Measurements from ENCODE around the gene LONRF2. TPM values are rescaled to one million over a fixed set of nuclear protein-coding genes. Genes with fewer than 3 reads are reported as not detected.

Gene LONRF2
- total RNA-seq, 1 experiment from 2014 or later: not detected

- Histone ChIP-seq H3K36me3 (ENCODE audit: control insufficient read depth, insufficient read depth, low read length) (no peaks in the 10 kb centered on the region), H3K9me3 (peaks cover 4% of the 10 kb centered on the region), H3K4me1 (no peaks in the 10 kb centered on the region), H3K4me3 (ENCODE audit: low read depth, low read length) (no peak overlapping the region), H3K27me3 (replicated peaks; ENCODE audit: control insufficient read depth, insufficient read depth, low read length) (no peaks in the 10 kb centered on the region)
- no peak overlapping the region for H3K27ac Mint-ChIP-seq (ENCODE audit: unreplicated experiment)
- intact Hi-C loops (cut with micrococcal nuclease; ENCODE audit: unreplicated experiment): no loop called here
- ChIA-PET POLR2A (no interaction called here), CTCF (no interaction called here)
- DNase-seq: no peak
- TF ChIP-seq, protein P1, sequence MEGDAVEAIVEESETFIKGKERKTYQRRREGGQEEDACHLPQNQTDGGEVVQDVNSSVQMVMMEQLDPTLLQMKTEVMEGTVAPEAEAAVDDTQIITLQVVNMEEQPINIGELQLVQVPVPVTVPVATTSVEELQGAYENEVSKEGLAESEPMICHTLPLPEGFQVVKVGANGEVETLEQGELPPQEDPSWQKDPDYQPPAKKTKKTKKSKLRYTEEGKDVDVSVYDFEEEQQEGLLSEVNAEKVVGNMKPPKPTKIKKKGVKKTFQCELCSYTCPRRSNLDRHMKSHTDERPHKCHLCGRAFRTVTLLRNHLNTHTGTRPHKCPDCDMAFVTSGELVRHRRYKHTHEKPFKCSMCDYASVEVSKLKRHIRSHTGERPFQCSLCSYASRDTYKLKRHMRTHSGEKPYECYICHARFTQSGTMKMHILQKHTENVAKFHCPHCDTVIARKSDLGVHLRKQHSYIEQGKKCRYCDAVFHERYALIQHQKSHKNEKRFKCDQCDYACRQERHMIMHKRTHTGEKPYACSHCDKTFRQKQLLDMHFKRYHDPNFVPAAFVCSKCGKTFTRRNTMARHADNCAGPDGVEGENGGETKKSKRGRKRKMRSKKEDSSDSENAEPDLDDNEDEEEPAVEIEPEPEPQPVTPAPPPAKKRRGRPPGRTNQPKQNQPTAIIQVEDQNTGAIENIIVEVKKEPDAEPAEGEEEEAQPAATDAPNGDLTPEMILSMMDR (IDR thresholded peaks at IDR 0.05; ENCODE audit: insufficient read depth in 1 of 2, low read depth in 1 of 2, low read length in 1 of 2, severe bottlenecking in 1 of 2, unreplicated experiment in 1 of 2): no peak
- peaks cover 3% of the 10 kb centered on the region for H3K27me3 Mint-ChIP-seq (ENCODE audit: insufficient read depth, unreplicated experiment)
- no peak overlapping the region for H3K4me3 Mint-ChIP-seq (ENCODE audit: unreplicated experiment)
- H3K4me1 Mint-ChIP-seq (ENCODE audit: low read depth, unreplicated experiment): no peaks in the 10 kb centered on the region
- H3K36me3 Mint-ChIP-seq (ENCODE audit: insufficient read depth, unreplicated experiment): no peaks in the 10 kb centered on the region
- peaks cover 31% of the 10 kb centered on the region for H3K9me3 Mint-ChIP-seq (ENCODE audit: unreplicated experiment)
- no TSS peak for BruUV-seq (replicated peaks)
These were observed 979 bp downstream of the LONRF2 start for GRCh38 chr2:100321179-100321865.

- H3K27me3 ChIP-seq (replicated peaks; ENCODE audit: control insufficient read depth, insufficient read depth, low read length): no peaks in the 10 kb centered on the region
- intact Hi-C loops (cut with micrococcal nuclease; ENCODE audit: unreplicated experiment): no loop called here
- no peaks in the 10 kb centered on the region for H3K4me1 ChIP-seq
- peaks cover 4% of the 10 kb centered on the region for H3K9me3 ChIP-seq
- H3K27ac Mint-ChIP-seq (ENCODE audit: unreplicated experiment): no peak overlapping the region
- H3K4me3 ChIP-seq (ENCODE audit: low read depth, low read length): no peak overlapping the region
- TF ChIP-seq, protein P1 (IDR thresholded peaks at IDR 0.05; ENCODE audit: insufficient read depth in 1 of 2, low read depth in 1 of 2, low read length in 1 of 2, severe bottlenecking in 1 of 2, unreplicated experiment in 1 of 2): no peak
- BruUV-seq (replicated peaks): no TSS peak
- no peak overlapping the region for H3K4me3 Mint-ChIP-seq (ENCODE audit: unreplicated experiment)
- peaks cover 33% of the 10 kb centered on the region for H3K9me3 Mint-ChIP-seq (ENCODE audit: unreplicated experiment)
- H3K4me1 Mint-ChIP-seq (ENCODE audit: low read depth, unreplicated experiment): no peaks in the 10 kb centered on the region
- no peaks in the 10 kb centered on the region for H3K36me3 Mint-ChIP-seq (ENCODE audit: insufficient read depth, unreplicated experiment)
- no peaks in the 10 kb centered on the region for H3K36me3 ChIP-seq (ENCODE audit: control insufficient read depth, insufficient read depth, low read length)
- no peak for DNase-seq
- CTCF ChIA-PET: no interaction called here
- peaks cover 3% of the 10 kb centered on the region for H3K27me3 Mint-ChIP-seq (ENCODE audit: insufficient read depth, unreplicated experiment)
- POLR2A ChIA-PET: no interaction called here
These were observed 1.6 kb downstream of the LONRF2 start for GRCh38 chr2:100320547-100321178.

DNA sequence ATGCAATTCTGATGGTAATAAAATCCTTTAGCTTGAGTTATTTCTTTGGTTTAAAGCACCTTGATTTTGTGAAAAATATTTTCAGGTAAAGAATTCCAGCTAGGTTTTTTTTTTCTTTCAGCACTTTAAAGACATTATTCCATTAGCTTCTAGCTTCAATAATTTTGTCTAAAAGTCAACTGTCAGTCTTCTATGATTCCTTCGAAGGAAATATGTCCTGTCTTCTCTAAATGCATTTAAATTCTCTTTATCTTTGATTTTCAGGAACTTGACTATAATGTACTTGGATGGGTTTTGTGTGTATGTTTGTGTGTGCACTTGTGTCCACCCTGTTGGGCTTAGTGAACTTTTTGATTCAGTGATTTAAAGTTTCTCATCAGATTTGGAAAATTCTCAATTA, 4.7 kb downstream of the LONRF2 start:
- H3K9me3 ChIP-seq: peaks cover 4% of the 10 kb centered on the region
- ChIA-PET POLR2A (no interaction called here), CTCF (no interaction called here)
- no peaks in the 10 kb centered on the region for H3K4me1 ChIP-seq
- H3K36me3 ChIP-seq (ENCODE audit: control insufficient read depth, insufficient read depth, low read length): no peaks in the 10 kb centered on the region
- TF ChIP-seq, protein P1 (IDR thresholded peaks at IDR 0.05; ENCODE audit: insufficient read depth in 1 of 2, low read depth in 1 of 2, low read length in 1 of 2, severe bottlenecking in 1 of 2, unreplicated experiment in 1 of 2): no peak
- intact Hi-C loops (cut with micrococcal nuclease; ENCODE audit: unreplicated experiment): no loop called here
- H3K27ac Mint-ChIP-seq (ENCODE audit: unreplicated experiment): no peak overlapping the region
- no peaks in the 10 kb centered on the region for H3K4me1 Mint-ChIP-seq (ENCODE audit: low read depth, unreplicated experiment)
- no peak for DNase-seq
- peaks cover 33% of the 10 kb centered on the region for H3K9me3 Mint-ChIP-seq (ENCODE audit: unreplicated experiment)
- no peak overlapping the region for H3K4me3 Mint-ChIP-seq (ENCODE audit: unreplicated experiment)
- no peaks in the 10 kb centered on the region for H3K27me3 Mint-ChIP-seq (ENCODE audit: insufficient read depth, unreplicated experiment)
- no peak overlapping the region for H3K4me3 ChIP-seq (ENCODE audit: low read depth, low read length)
- H3K27me3 ChIP-seq (replicated peaks; ENCODE audit: control insufficient read depth, insufficient read depth, low read length): no peaks in the 10 kb centered on the region; the same call in 1 of the 2 replicates
- no TSS peak for BruUV-seq (replicated peaks)
- no peaks in the 10 kb centered on the region for H3K36me3 Mint-ChIP-seq (ENCODE audit: insufficient read depth, unreplicated experiment)
